Activated gamma-delta T cell treated with Interleukin-2 at 50 U/mL for 16 hours (primary cell): ENCODE measurements around the gene NSUN6.
"Not testable (repeated sequence)": the region's sequence is repeated elsewhere in the genome, so short reads cannot be mapped to it uniquely, and the experiment has no call there.

Experiments used
- DNase-seq: peaks from one replicate; pipeline ENCODE4 v3.0.0-alpha.2; 2020

Gene NSUN6

GRCh38 chr10:18659125-18659818 lies 7.9 kb upstream of the NSUN6 start, which contains the start of gene ARL5B:
Gene ARL5B, plus strand, starts transcription at chr10:18659431. Its CDS starts 207 bp downstream, at chr10:18659638.
- peak; percentile 95 for DNase-seq

- DNase-seq = no peak
Observed at GRCh38 chr10:18658271-18659124, 7.1 kb upstream of the NSUN6 start.

- no peak for DNase-seq
Observed at GRCh38 chr10:18656724-18657123, 5.3 kb upstream of the NSUN6 start.

GRCh38 chr10:18653112-18653511 lies 1.7 kb upstream of the NSUN6 start:
- no peak for DNase-seq

GRCh38 chr10:18650404-18650997 lies 886 bp downstream of the NSUN6 start:
- DNase-seq = no peak

GRCh38 chr10:18649364-18649959 lies 1.9 kb downstream of the NSUN6 start:
- no peak for DNase-seq

- no peak for DNase-seq
Observed at GRCh38 chr10:18647945-18648344, 3.4 kb downstream of the NSUN6 start.

- DNase-seq = no peak
Observed at GRCh38 chr10:18647151-18647550, 4.2 kb downstream of the NSUN6 start.

GRCh38 chr10:18639719-18640118 lies 11.7 kb downstream of the NSUN6 start:
- DNase-seq = not testable (repeated sequence)

- DNase-seq = not testable (repeated sequence)
Observed at GRCh38 chr10:18637400-18637799, 14.0 kb downstream of the NSUN6 start.

- DNase-seq = no peak
Observed at GRCh38 chr10:18635995-18636394, 15.4 kb downstream of the NSUN6 start.

GRCh38 chr10:18632500-18632899 lies 18.9 kb downstream of the NSUN6 start:
- not testable (repeated sequence) for DNase-seq

GRCh38 chr10:18627452-18628018 lies 23.9 kb downstream of the NSUN6 start:
- DNase-seq = peak; percentile 72

GRCh38 chr10:18625886-18626285 lies 25.5 kb downstream of the NSUN6 start:
- no peak for DNase-seq

- DNase-seq = not testable (repeated sequence)
Observed at GRCh38 chr10:18623671-18624070, 27.7 kb downstream of the NSUN6 start.

- DNase-seq = no peak
Observed at GRCh38 chr10:18620856-18621255, 30.5 kb downstream of the NSUN6 start.

- no peak for DNase-seq
Observed at GRCh38 chr10:18619016-18619415, 32.4 kb downstream of the NSUN6 start.

- no peak for DNase-seq
Observed at GRCh38 chr10:18616337-18616736, 35.0 kb downstream of the NSUN6 start.

- DNase-seq = no peak
Observed at GRCh38 chr10:18615618-18616017, 35.8 kb downstream of the NSUN6 start.

GRCh38 chr10:18611168-18611567 lies 40.2 kb downstream of the NSUN6 start:
- no peak for DNase-seq

GRCh38 chr10:18610517-18610916 lies 40.9 kb downstream of the NSUN6 start:
- no peak for DNase-seq

GRCh38 chr10:18608596-18608995 lies 42.8 kb downstream of the NSUN6 start:
- no peak for DNase-seq
